HL-60/S4 treated with retinoic acid at 250 ng/mL for 4 days and 3 days (cell line): ENCODE measurements around the gene RBL1.

Experiments
- in situ Hi-C: fragments of 300-500 bp; cut with MboI; formaldehyde crosslinking; loops from 2 replicates; pipeline ENCODE4 v1.7.0; 2022; ENCODE audit warnings: low sequenced_read_pairs

Gene RBL1

GRCh38 chr20:36951979-36952738 is 143.6 kb downstream of the RBL1 start:
- in situ Hi-C loops = no loop called here

- in situ Hi-C loops = no loop called here
Observed at GRCh38 chr20:36951198-36951978, 144.4 kb downstream of the RBL1 start, which contains the start of gene SAMHD1. Gene SAMHD1 (minus strand): TSS chr20:36951708. CDS start chr20:36951643, 65 bp downstream.

GRCh38 chr20:36950414-36951197 is 145.2 kb downstream of the RBL1 start:
- in situ Hi-C loops = no loop called here
